Mammary epithelial cell (primary cell): Measurements from ENCODE around the gene ARID1B.

ENCODE experiments used
- CTCF ChIP-seq, 2 donors: IDR thresholded peaks in 1 of 2; conservative IDR thresholded peaks in 1 of 2; 2 replicates each; pipeline ENCODE4 v1.5.1; 2011 to 2012; ENCODE audit warnings: inconsistent platforms in 2 of 2, low read length in 2 of 2, mild to moderate bottlenecking in 2 of 2, control low read depth in 1 of 2, low read depth in 1 of 2; ENCODE audit not compliant: insufficient read depth in 1 of 2; ENCODE audit errors: extremely low read depth in 1 of 2
- EZH2 ChIP-seq: IDR thresholded peaks from 2 replicates; pipeline ENCODE4 v1.6.1; 2012; ENCODE audit warnings: low read length, inconsistent platforms, borderline replicate concordance

- TF ChIP-seq CTCF (conservative IDR thresholded peaks at IDR 0.05 in 1 of 2, IDR thresholded peaks at IDR 0.05 in 1 of 2; ENCODE audit: extremely low read depth in 1 of 2, insufficient read depth in 1 of 2, low read depth in 1 of 2, low read length in 2 of 2), result no peak
- TF ChIP-seq EZH2, result no peak
Measured at GRCh38 chr6:157168471-157168870, 391.3 kb downstream of the ARID1B start.
